ENCODE results near the gene GPC6.

DNA sequence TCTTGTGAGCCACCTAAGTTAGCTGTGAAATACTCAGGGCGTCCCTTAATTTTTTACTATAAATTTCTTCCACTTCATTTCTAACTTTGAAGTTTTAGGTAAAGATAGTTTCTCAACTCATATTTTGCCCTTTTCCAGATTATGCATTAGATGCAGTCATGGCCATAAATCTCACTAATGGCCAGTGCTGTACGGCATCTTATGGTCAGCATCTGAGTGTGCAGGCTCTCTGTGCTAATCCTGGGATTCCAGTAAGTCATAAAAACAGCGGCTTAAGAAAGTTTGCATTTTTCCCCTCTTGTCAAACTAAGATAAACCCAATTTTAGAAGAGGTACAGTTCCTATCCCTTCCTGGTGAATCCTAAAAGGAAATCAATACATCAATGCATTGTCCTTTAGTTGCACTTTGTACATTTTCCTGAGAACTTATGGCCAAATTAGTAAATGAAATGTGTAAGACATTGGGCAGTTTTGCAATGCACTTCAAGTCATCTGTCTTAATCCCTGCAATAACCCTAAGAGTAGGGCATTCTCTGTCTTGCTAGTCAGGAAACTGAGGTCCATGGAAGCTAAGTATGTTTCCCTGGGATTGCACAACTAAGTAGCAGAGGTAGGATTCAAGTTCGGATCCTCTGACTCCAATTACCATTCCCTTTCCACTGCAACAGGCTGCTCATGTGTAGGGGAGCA, 1106.7 kb downstream of the GPC6 start:
- TF ChIP-seq CTCF (IDR thresholded peaks at IDR 0.05) (no peak), JUND (IDR thresholded peaks at IDR 0.05) (no peak), TAF1 (IDR thresholded peaks at IDR 0.05; ENCODE audit: borderline replicate concordance, low read depth, low read length) (no peak), RXRA (IDR thresholded peaks at IDR 0.05; ENCODE audit: borderline replicate concordance, low read depth) (no peak)
- TF ChIP-seq, protein P1, sequence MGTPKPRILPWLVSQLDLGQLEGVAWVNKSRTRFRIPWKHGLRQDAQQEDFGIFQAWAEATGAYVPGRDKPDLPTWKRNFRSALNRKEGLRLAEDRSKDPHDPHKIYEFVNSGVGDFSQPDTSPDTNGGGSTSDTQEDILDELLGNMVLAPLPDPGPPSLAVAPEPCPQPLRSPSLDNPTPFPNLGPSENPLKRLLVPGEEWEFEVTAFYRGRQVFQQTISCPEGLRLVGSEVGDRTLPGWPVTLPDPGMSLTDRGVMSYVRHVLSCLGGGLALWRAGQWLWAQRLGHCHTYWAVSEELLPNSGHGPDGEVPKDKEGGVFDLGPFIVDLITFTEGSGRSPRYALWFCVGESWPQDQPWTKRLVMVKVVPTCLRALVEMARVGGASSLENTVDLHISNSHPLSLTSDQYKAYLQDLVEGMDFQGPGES (IDR thresholded peaks at IDR 0.05; ENCODE audit: low read depth, low read length): no peak
